Kidney (tissue), 14 donors: Measurements from ENCODE around the gene URB2. TPM values are rescaled to one million over a fixed set of nuclear protein-coding genes. Genes with fewer than 3 reads are reported as not detected.

Experiments
- DNase-seq, 5 donors: peaks; one replicate each; pipeline ENCODE4 v3.0.0-alpha.2; 2013 to 2020
- FAIRE-seq: peaks from 2 replicates; lab custom pipeline; 2012; peaks lifted over from hg19 to GRCh38; lab: Jason Lieb, UNC
- H3K27ac ChIP-seq, 2 donors: one replicate each; pipeline ENCODE4 v1.7.0; 2013; ENCODE audit warnings: low read depth in 2 of 2, low read length in 2 of 2, inconsistent platforms in 1 of 2
- H3K27me3 ChIP-seq: one replicate; pipeline ENCODE4 v1.7.1; 2013; ENCODE audit warnings: low read length, inconsistent platforms; ENCODE audit not compliant: control insufficient read depth, insufficient read depth
- H3K36me3 ChIP-seq, 3 donors: one replicate each; pipeline versions ENCODE4 v1.7.0 to v1.7.1; 2013; ENCODE audit warnings: low read length in 3 of 3, control low read depth in 1 of 3, inconsistent platforms in 1 of 3; ENCODE audit not compliant: insufficient read depth in 3 of 3, control insufficient read depth in 2 of 3
- H3K4me1 ChIP-seq, 3 donors: one replicate each; pipeline versions ENCODE4 v1.7.0 to v1.7.1; 2013; ENCODE audit warnings: low read length in 3 of 3, inconsistent platforms in 1 of 3, low read depth in 1 of 3; ENCODE audit not compliant: control insufficient read depth in 2 of 3, insufficient read depth in 2 of 3
- H3K4me3 ChIP-seq, 3 donors: one replicate each; pipeline versions ENCODE4 v1.7.0 to v1.8.1; 2013; ENCODE audit warnings: low read length in 3 of 3, control low read depth in 1 of 3, inconsistent platforms in 1 of 3
- H3K9ac ChIP-seq, 3 donors: one replicate each; pipeline versions ENCODE4 v1.7.0 to v1.7.1; 2013; ENCODE audit warnings: low read length in 3 of 3, control low read depth in 1 of 3, inconsistent platforms in 1 of 3
- H3K9me3 ChIP-seq, 3 donors: one replicate each; pipeline versions ENCODE4 v1.7.0 to v1.7.1; 2013; ENCODE audit warnings: low read length in 3 of 3, control low read depth in 1 of 3, inconsistent platforms in 1 of 3; ENCODE audit not compliant: control insufficient read depth in 2 of 3, insufficient read depth in 1 of 3
- CTCF ChIP-seq: IDR thresholded peaks from 3 replicates; pipeline ENCODE4 v1.5.1; 2012; ENCODE audit warnings: mild to moderate bottlenecking, moderate library complexity, borderline replicate concordance; ENCODE audit not compliant: insufficient read depth; ENCODE audit errors: extremely low read depth
- intact Hi-C: fragments of 100-400 bp; cut with DNase I; formaldehyde crosslinking; loops from one replicate; pipeline ENCODE4 v1.11.1; 2022
- polyA plus RNA-seq: library from polyadenylated mRNA; stranded (reverse); fragments of 350-450 nt; fragmentation: Illumina TruSeq; extraction: RNeasy Lipid Tissue Mini Kit (QIAGEN cat#74804); gene quantifications from one replicate; pipeline ENCODE4 v1.2.3, GENCODE V29; 2014; ENCODE audit warnings: low read depth, low replicate concordance; ENCODE audit not compliant: insufficient read depth
- total RNA-seq: library from RNA; stranded (reverse); fragmentation: NEBNext Ultra II Directional; extraction: Animal tissue kit (Norgen Biotek cat#: 25700); gene quantifications from one replicate; pipeline ENCODE4 v1.2.1, GENCODE V29; 2021
- donor health status: control.
- donor health status: control.
- donor health status: control.
- donor health status: control.
- donor health status: control.
- donor health status: DM: yes; HTN: yes; CAD: no.
- donor health status: Normal renal cell carcinoma (clear cell type).

URB2 gene
- total and polyA plus RNA-seq, 2 donors from 2014 or later, result 1.4 to 8.3 TPM

DNA sequence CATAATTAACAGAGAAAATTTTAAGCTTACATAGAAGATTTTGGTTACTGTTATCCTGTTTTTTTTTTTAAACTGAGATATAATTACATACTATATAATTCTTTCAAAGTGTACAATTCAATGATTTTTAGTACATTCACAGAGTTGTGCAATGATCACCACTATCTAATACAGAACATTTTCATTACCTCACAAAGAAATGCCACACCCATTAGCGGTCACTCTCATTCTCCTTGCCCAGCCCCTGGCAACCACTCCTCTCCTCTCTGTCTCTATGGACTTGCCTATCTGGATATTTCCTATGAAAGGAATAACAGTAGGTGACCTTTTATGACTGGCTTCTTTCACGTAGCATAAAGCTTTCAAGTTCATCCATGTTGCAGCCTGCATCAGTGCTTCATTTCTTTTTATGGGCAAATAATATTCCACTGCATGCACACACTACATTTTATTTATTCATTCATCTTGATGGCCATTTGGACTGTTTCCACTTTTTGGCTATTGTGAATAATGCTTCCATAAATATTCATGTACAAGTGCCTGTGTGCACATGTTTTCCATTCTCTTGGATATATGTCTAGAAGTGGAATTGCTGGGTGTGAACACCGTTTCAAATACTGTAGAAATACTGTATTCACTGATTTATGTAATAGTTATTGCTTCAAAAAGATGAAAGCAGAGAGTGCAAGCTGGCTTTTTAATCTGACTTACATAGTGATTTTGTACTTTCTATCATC, 26.7 kb upstream of the URB2 start:
- no peak for FAIRE-seq
- H3K27me3 ChIP-seq, result no peaks in the 10 kb centered on the region
- H3K36me3 ChIP-seq, result peaks cover 3 to 18% (median 18%) of the 10 kb centered on the region in 3 donors
- no peak overlapping the region for H3K4me3 ChIP-seq
- H3K9ac ChIP-seq, result no peak overlapping the region
- no peaks in the 10 kb centered on the region for H3K4me1 ChIP-seq
- no peak for DNase-seq
- H3K27ac ChIP-seq, result no peak overlapping the region
- TF ChIP-seq CTCF, result no peak
- intact Hi-C loops, result no loop called here
- H3K9me3 ChIP-seq, result no peaks in the 10 kb centered on the region

DNA sequence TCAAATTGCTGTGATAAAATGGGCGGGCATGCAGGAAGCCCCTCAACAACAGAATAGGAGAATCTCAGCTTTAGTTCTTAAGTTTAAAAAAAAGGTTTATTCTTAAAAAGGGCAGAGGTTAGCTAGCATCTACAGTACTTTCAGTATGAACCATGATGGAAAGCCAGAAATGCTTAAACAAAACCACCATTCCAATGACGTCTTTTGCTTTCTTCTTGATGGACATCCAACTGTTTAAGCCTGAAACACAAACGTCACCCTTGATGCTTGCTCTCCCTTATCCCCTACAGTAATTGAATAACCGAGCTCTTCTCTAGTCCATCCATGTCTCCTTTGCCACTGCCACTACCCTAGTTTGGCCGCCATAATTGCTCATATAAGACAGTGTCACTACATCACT, 25.8 kb upstream of the URB2 start:
- Histone ChIP-seq H3K27ac (no peak overlapping the region), H3K27me3 (no peaks in the 10 kb centered on the region), H3K9me3 (no peaks in the 10 kb centered on the region), H3K9ac (no peak overlapping the region), H3K36me3 (peaks cover 3 to 19% (median 19%) of the 10 kb centered on the region in 3 donors), H3K4me3 (no peak overlapping the region), H3K4me1 (no peaks in the 10 kb centered on the region)
- DNase-seq, result no peak
- FAIRE-seq, result no peak
- intact Hi-C loops, result no loop called here
- no peak for TF ChIP-seq CTCF

- no peak for DNase-seq
- no peak for FAIRE-seq
- Histone ChIP-seq H3K9ac (no peak overlapping the region), H3K36me3 (peaks cover 3 to 24% (median 24%) of the 10 kb centered on the region in 3 donors), H3K9me3 (no peaks in the 10 kb centered on the region), H3K27ac (no peak overlapping the region), H3K27me3 (no peaks in the 10 kb centered on the region), H3K4me1 (no peaks in the 10 kb centered on the region), H3K4me3 (no peak overlapping the region)
- intact Hi-C loops, result no loop called here
- no peak for TF ChIP-seq CTCF
Observed at GRCh38 chr1:229603371-229604005, 22.6 kb upstream of the URB2 start.
